ENCODE measurements around the gene ZFP91. TPM values are rescaled to one million over a fixed set of nuclear protein-coding genes. Genes with fewer than 3 reads are reported as not detected.
A peak's percentile ranks its signal among the peaks of the same experiment; 100 is the strongest.

ZFP91 gene
- total RNA-seq, 1 donor from 2014 or later = 43.6 TPM

GRCh38 chr11:58573451-58574104 lies 5.3 kb upstream of the ZFP91 start:
- H3K27me3 Mint-ChIP-seq = no peaks in the 10 kb centered on the region
- H3K27ac Mint-ChIP-seq = no peak overlapping the region
- peaks cover 10% of the 10 kb centered on the region for H3K4me1 Mint-ChIP-seq (ENCODE audit: unreplicated experiment)
- peaks cover 3% of the 10 kb centered on the region for H3K36me3 Mint-ChIP-seq
- no peak overlapping the region for H3K4me3 Mint-ChIP-seq
- no peaks in the 10 kb centered on the region for H3K9me3 Mint-ChIP-seq
- no peak for TF ChIP-seq CTCF (conservative IDR thresholded peaks at IDR 0.05)
- no peak for DNase-seq (ENCODE audit: extremely low spot score, unreplicated experiment)

GRCh38 chr11:58574881-58575280 lies 4.0 kb upstream of the ZFP91 start:
- H3K36me3 Mint-ChIP-seq = peaks cover 3% of the 10 kb centered on the region

GRCh38 chr11:58575377-58576020 lies 3.4 kb upstream of the ZFP91 start, which contains the start of gene LPXN:
Gene LPXN, minus strand, starts transcription at chr11:58575856. Its CDS starts 84 bp downstream, at chr11:58575772.
- H3K4me1 Mint-ChIP-seq (ENCODE audit: unreplicated experiment) = peaks cover 20% of the 10 kb centered on the region
- no peak for TF ChIP-seq CTCF (conservative IDR thresholded peaks at IDR 0.05)
- H3K9me3 Mint-ChIP-seq = no peaks in the 10 kb centered on the region
- H3K36me3 Mint-ChIP-seq = peaks cover under 1% of the 10 kb centered on the region
- H3K27me3 Mint-ChIP-seq = no peaks in the 10 kb centered on the region
- no peak for DNase-seq (ENCODE audit: extremely low spot score, unreplicated experiment)
- peak within 1 kb of the TSS; percentile 98 for H3K4me3 Mint-ChIP-seq
- H3K27ac Mint-ChIP-seq = peak within 1 kb of the TSS; percentile 100

More at GRCh38 chr11:58574881-58575280, 4.0 kb upstream of the ZFP91 start:
- Mint-ChIP-seq H3K4me3 (peak overlapping the region; percentile 3), H3K27me3 (no peaks in the 10 kb centered on the region), H3K4me1 (ENCODE audit: unreplicated experiment) (peaks cover 14% of the 10 kb centered on the region), H3K27ac (no peak overlapping the region), H3K9me3 (no peaks in the 10 kb centered on the region)
- DNase-seq (ENCODE audit: extremely low spot score, unreplicated experiment) = no peak
- no peak for TF ChIP-seq CTCF (conservative IDR thresholded peaks at IDR 0.05)

GRCh38 chr11:58576887-58577471 lies 1.9 kb upstream of the ZFP91 start:
- H3K27me3 Mint-ChIP-seq = no peaks in the 10 kb centered on the region
- peaks cover 20% of the 10 kb centered on the region for H3K4me1 Mint-ChIP-seq (ENCODE audit: unreplicated experiment)
- H3K9me3 Mint-ChIP-seq = no peaks in the 10 kb centered on the region
- no peak for DNase-seq (ENCODE audit: extremely low spot score, unreplicated experiment)
- no peaks in the 10 kb centered on the region for H3K36me3 Mint-ChIP-seq
- peak overlapping the region; percentile 100 for H3K27ac Mint-ChIP-seq
- peak overlapping the region; percentile 98 for H3K4me3 Mint-ChIP-seq
- peak; percentile 46 for TF ChIP-seq CTCF (conservative IDR thresholded peaks at IDR 0.05)

- Mint-ChIP-seq H3K4me1 (ENCODE audit: unreplicated experiment) (peaks cover 20% of the 10 kb centered on the region), H3K27ac (peak overlapping the region; percentile 100), H3K36me3 (no peaks in the 10 kb centered on the region), H3K27me3 (no peaks in the 10 kb centered on the region), H3K4me3 (peak overlapping the region; percentile 98), H3K9me3 (no peaks in the 10 kb centered on the region)
- no peak for DNase-seq (ENCODE audit: extremely low spot score, unreplicated experiment)
- TF ChIP-seq CTCF (conservative IDR thresholded peaks at IDR 0.05) = no peak
These were observed 1.2 kb upstream of the ZFP91 start for GRCh38 chr11:58577555-58578135.

Measured in type B pancreatic cell (in vitro differentiated cells).